Activated B cell treated with CpG ODN at 0.5 μM for 24 hours (primary cell): ENCODE data around the gene ARHGEF18. TPM values are rescaled to one million over a fixed set of nuclear protein-coding genes. Genes with fewer than 3 reads are reported as not detected.
"Not testable (repeated sequence)": the region's sequence is repeated elsewhere in the genome, so short reads cannot be mapped to it uniquely, and the experiment has no call there.

Experiments used
- ATAC-seq: fragments of 200-7000 bp; cut with Tn5 transposase; one replicate; pipeline ENCODE4 v1.10.0; 2021; ENCODE audit warnings: low read depth, mild to moderate bottlenecking, moderate library complexity
- CTCF ChIA-PET: fragments of 350-600 bp; sonication (Branson Sonifier 250); formaldehyde crosslinking; loops from one replicate; lab custom pipeline; 2021; ENCODE audit warnings: antibody characterized with exemption; lab: Charles Lee
- POLR2A ChIA-PET: fragments of 350-600 bp; sonication (Branson Sonifier 250); formaldehyde crosslinking; loops from one replicate; lab custom pipeline; 2021; ENCODE audit warnings: antibody characterized with exemption; lab: Charles Lee
- DNase-seq: peaks from one replicate; pipeline ENCODE4 v3.0.0; 2022
- H3K27ac Mint-ChIP-seq: one replicate; pipeline ENCODE4 v1.8.0; 2020; ENCODE audit warnings: mixed read lengths
- H3K27me3 Mint-ChIP-seq: one replicate; pipeline ENCODE4 v1.8.0; 2021; ENCODE audit warnings: mixed read lengths
- H3K36me3 Mint-ChIP-seq: one replicate; pipeline ENCODE4 v1.8.0; 2021; ENCODE audit warnings: low read depth, mixed read lengths
- H3K4me1 Mint-ChIP-seq: one replicate; pipeline ENCODE4 v1.8.0; 2021; ENCODE audit warnings: mixed read lengths
- H3K4me3 Mint-ChIP-seq: one replicate; pipeline ENCODE4 v1.8.0; 2020; ENCODE audit warnings: mild to moderate bottlenecking, mixed read lengths
- H3K9me3 Mint-ChIP-seq: one replicate; pipeline ENCODE4 v1.8.0; 2020; ENCODE audit warnings: mixed read lengths
- CTCF ChIP-seq: fragments of 200-600 bp; IDR thresholded peaks from one replicate; pipeline ENCODE4 v1.8.0; 2022; ENCODE audit warnings: antibody characterized with exemption, mild to moderate bottlenecking
- intact Hi-C: fragments of 100-400 bp; cut with micrococcal nuclease; formaldehyde crosslinking; loops from one replicate; pipeline ENCODE4 v1.15.1; 2024
- total RNA-seq: library from RNA; stranded (reverse); gene quantifications from 2 replicates; pipeline ENCODE4 v1.2.3, GENCODE V29; 2022

The ARHGEF18 gene
- total RNA-seq, 1 donor from 2014 or later, result 51.9 TPM

GRCh38 chr19:7363225-7363624 lies 14.5 kb downstream of the ARHGEF18 start:
- intact Hi-C loops, result no loop called here
- ChIA-PET CTCF (interaction anchor here (0.5 kb wide), 1 partner anchor 998 kb away, joined by 3 read pairs; no protein-coding TSS in a partner anchor), POLR2A (no interaction called here)
- H3K27me3 Mint-ChIP-seq, result no peaks in the 10 kb centered on the region
- H3K4me3 Mint-ChIP-seq, result no peak overlapping the region
- TF ChIP-seq CTCF, result no peak
- peaks cover 81% of the 10 kb centered on the region for H3K36me3 Mint-ChIP-seq
- no peak for ATAC-seq
- no peak for DNase-seq
- H3K9me3 Mint-ChIP-seq, result no peaks in the 10 kb centered on the region
- peak overlapping the region; percentile 38 for H3K27ac Mint-ChIP-seq
- H3K4me1 Mint-ChIP-seq, result peaks cover 46% of the 10 kb centered on the region

GRCh38 chr19:7366701-7367420 lies 18.1 kb downstream of the ARHGEF18 start:
- CTCF ChIA-PET, result interaction anchor here (0.6 to 2.4 kb wide), 10 partner anchors 10 to 218 kb away, joined by 3 to 17 read pairs (median 3); no protein-coding TSS in a partner anchor
- Mint-ChIP-seq H3K27ac (peak overlapping the region; percentile 80), H3K4me3 (no peak overlapping the region), H3K4me1 (peaks cover 26% of the 10 kb centered on the region), H3K9me3 (no peaks in the 10 kb centered on the region), H3K27me3 (no peaks in the 10 kb centered on the region), H3K36me3 (peaks cover 83% of the 10 kb centered on the region)
- intact Hi-C loops, result no loop called here
- DNase-seq, result no peak
- POLR2A ChIA-PET, result interaction anchor here (0.6 to 1.1 kb wide), 2 partner anchors 14 to 19 kb away, joined by 3 to 10 read pairs; no protein-coding TSS in a partner anchor
- ATAC-seq, result peak; percentile 84
- TF ChIP-seq CTCF, result no peak

GRCh38 chr19:7368456-7368855 lies 19.7 kb downstream of the ARHGEF18 start:
- POLR2A ChIA-PET, result interaction anchor here (0.6 kb wide), 1 partner anchor 431 kb away, joined by 8 read pairs; no protein-coding TSS in a partner anchor
- no peaks in the 10 kb centered on the region for H3K9me3 Mint-ChIP-seq
- H3K27me3 Mint-ChIP-seq, result no peaks in the 10 kb centered on the region
- no peak overlapping the region for H3K4me3 Mint-ChIP-seq
- CTCF ChIA-PET, result interaction anchor here (1.7 kb wide), 1 partner anchor 39 kb away, joined by 4 read pairs; no protein-coding TSS in a partner anchor
- ATAC-seq (no peak), DNase-seq (no peak)
- H3K27ac Mint-ChIP-seq, result peak overlapping the region; percentile 56
- peaks cover 12% of the 10 kb centered on the region for H3K4me1 Mint-ChIP-seq
- no peak for TF ChIP-seq CTCF
- H3K36me3 Mint-ChIP-seq, result peaks cover 81% of the 10 kb centered on the region
- intact Hi-C loops, result no loop called here

- Mint-ChIP-seq H3K36me3 (peaks cover 80% of the 10 kb centered on the region), H3K27ac (peak overlapping the region; percentile 56)
- intact Hi-C loops, H3K4me3 Mint-ChIP-seq, H3K4me1 Mint-ChIP-seq, ATAC-seq, H3K9me3 Mint-ChIP-seq, DNase-seq, H3K27me3 Mint-ChIP-seq: not testable (repeated sequence)
- CTCF ChIA-PET, result interaction anchor here (1.7 kb wide), 1 partner anchor 40 kb away, joined by 4 read pairs; no protein-coding TSS in a partner anchor
- POLR2A ChIA-PET, result interaction anchor here (0.6 kb wide), 1 partner anchor 431 kb away, joined by 8 read pairs; no protein-coding TSS in a partner anchor
Observed at GRCh38 chr19:7368866-7369265, 20.1 kb downstream of the ARHGEF18 start.

- H3K27ac Mint-ChIP-seq, result peak overlapping the region; percentile 44
- CTCF ChIA-PET, result no interaction called here
Observed at GRCh38 chr19:7370546-7370945, 21.8 kb downstream of the ARHGEF18 start.

More at GRCh38 chr19:7370546-7370945, 21.8 kb downstream of the ARHGEF18 start:
- POLR2A ChIA-PET, result interaction anchor here (0.7 kb wide), 1 partner anchor 22 kb away, joined by 3 read pairs; the partner anchor contains the start of gene ARHGEF18
- ATAC-seq (no peak), DNase-seq (no peak)
- H3K36me3 Mint-ChIP-seq, result peaks cover 79% of the 10 kb centered on the region
- no peaks in the 10 kb centered on the region for H3K9me3 Mint-ChIP-seq
- TF ChIP-seq CTCF, result no peak
- no peaks in the 10 kb centered on the region for H3K27me3 Mint-ChIP-seq
- H3K4me3 Mint-ChIP-seq, result no peak overlapping the region
- H3K4me1 Mint-ChIP-seq, result peaks cover 5% of the 10 kb centered on the region
- intact Hi-C loops, result no loop called here
